NCI-H1694 (cell line): Measurements from ENCODE around the gene SFPQ.
"Not testable (repeated sequence)": the region's sequence is repeated elsewhere in the genome, so short reads cannot be mapped to it uniquely, and the experiment has no call there.

Experiments used
- DNase-seq: peaks from one replicate; lab custom pipeline; 2025; lab: John Stamatoyannopoulos, UW

Gene SFPQ

DNA sequence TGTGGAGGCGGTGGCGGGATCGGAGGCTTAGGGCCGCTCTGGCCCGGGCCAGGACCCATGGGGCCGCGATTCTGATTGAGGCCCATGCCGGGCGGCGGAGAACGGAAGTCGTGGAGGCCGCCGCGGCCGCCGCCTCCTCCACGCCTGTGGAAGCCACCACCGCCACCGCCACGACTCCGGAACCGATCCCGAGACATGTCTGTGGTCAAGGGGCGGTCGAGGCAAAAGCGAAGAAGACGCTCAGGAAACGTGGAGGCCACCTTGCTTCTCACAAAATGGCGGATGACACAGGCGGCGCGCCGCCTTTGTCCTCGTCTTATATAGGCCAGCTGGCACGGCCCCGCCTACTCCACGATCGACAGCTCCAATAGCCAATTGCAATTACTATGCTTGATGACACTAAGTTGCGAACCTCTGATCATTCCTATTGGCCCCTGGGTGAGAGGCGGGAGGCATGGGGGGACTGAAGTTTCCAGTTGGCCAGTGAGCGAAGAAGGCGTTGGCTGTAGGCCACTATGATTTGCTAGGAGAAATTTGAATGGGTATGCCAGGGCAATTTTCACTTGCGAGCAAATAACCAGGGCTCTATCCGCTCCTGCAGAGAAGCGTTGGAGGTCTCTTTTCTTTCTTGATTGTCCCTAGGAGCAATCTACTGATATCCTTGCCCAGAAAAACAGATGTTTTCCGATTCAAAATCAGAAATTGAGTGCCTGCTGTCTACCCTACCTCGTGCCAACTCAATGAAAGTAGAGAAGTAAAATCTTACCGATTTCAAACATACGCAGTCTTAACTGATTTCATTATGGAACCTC lies at the start of gene SFPQ:
Gene SFPQ, minus strand, starts transcription at position 293 of the 812 bp plus-strand sequence. Its CDS starts 96 bp downstream, at position 197.
- DNase-seq = peak; percentile 97

DNA sequence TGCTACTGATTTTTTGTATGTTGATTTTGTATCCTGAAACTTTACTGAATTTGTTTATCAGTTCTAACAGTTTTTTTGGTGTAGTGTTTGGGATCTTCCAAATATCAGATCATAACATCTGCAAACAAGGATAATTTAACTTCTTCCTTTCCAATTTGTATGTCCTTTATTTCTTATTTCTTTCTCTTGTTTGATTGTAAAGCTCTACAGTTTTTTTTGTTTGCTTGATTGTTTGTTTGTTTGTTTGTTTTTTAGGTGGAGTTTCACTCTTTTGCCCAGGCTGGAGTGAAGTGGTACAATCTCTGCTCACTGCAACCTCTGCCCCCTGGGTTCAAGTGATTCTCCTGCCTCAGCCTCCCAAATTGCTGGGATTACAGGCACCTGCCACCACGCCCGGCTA lies 43.8 kb upstream of the SFPQ start:
- not testable (repeated sequence) for DNase-seq

GRCh38 chr1:35231287-35231686 lies 38.3 kb upstream of the SFPQ start:
- DNase-seq = no peak

GRCh38 chr1:35229587-35230360 lies 36.8 kb upstream of the SFPQ start:
- DNase-seq = no peak

- no peak for DNase-seq
Measured at GRCh38 chr1:35226546-35226945, 33.6 kb upstream of the SFPQ start.

DNA sequence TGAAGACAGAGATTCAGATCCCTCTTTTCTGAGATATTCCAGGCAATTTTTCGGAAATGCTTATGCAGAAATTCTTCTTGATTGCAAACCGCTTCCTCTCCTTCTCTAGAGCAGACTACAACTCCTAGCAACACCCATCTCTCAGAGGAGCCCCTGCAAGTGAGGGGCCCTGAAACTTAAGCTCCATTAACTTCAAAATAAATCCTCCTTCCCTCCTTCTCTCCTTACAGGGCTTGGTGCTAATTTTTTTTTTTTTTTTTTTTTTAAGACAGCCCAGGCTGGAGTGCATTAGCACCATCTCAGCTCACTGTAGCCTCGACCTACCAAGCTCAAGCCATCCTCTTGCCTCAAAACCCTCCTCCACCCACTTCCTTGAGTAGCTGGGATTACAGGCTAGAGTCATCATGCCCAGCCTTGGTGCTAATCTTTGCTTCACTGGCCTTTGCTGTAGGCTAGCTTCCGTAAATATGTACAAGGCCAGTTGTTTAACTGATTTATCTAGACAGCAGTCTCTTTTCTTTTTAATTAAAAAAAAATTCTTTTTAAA lies 30.2 kb upstream of the SFPQ start:
- no peak for DNase-seq

DNA sequence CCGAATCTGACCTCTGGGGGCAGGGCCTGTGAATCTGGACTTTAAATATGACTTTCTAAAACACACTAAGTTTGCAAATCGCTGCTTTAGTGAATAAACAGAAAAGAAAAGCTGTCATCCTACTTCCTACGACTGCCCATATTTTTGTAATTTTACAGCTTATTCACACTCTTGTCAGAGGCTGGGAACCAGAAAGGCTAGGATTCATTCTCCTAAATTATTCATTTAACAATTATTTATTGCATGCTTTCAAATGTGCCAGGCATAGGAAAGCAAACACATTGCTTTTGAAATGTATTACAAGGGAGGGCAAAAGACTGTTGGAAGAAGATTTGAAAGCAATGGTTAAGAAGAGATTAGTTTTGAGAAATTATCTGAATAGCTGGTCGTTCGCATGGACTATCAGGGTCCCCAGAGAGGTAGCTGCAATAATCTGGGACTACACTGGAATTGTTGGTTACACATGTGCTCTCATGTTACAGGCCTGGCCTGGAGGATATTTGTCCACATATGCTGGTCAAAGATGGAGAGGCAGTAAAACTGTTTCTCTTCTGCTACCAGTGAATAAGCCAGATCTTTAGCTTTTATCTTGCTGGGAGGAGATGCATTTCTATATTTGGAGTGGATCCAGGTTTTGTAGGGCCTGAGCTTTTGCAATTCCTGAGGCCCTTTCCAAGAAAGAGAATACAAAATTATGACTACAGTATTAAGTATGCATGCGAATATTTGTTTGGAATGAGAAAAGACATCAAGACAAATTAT lies 29.6 kb upstream of the SFPQ start:
- no peak for DNase-seq

DNA sequence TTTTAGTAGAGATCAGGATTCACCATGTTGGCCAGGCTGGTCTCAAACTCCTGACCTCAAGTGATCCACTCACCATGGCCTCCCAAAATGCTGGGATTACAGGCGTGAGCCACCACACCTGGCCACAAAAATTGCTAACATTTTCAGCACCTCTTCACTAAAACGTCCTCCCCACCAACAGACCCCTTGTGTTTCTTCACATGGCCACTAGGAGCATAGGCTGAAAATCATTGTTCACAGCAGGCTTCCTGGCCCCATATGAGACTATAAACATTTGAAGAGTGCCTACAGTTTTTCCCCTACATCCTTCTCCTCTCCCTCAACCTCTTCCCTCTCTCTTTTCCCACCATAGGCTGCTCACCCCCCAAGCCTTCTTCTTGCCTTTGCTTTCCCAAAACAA lies 28.0 kb upstream of the SFPQ start:
- no peak for DNase-seq

DNA sequence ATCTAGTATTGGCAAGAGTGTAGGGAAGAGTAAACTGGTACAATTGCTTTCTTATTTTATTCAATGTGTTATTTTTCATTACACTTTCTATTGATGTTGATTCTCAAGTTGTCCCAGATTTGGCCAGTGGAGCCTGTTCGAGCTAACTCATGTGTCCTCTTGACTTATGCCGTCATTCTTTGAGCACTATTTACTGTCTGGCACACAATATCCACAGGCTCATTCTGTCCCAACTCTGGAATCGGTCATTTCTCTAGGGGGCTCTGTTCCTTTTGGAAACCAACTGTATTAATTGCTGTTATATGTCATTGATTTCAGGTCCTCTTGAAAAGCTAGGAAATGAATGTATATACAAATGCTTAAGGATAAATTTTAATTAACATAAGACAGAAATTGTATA lies 22.4 kb upstream of the SFPQ start:
- no peak for DNase-seq

DNA sequence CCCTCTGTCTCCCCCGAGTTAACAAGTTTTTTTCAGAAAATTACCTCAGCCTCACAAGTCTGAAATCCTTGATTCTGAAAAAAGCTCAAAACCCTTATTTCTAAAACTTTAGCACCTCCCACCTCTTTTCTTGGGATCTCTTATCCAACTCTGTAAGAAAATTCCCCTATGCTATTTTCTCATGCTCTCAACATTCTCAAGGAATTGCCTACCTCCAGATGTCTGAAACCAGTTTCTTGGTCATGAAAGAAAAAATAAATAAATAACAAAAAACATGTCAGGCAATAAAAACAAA lies 18.1 kb upstream of the SFPQ start:
- DNase-seq = no peak

DNA sequence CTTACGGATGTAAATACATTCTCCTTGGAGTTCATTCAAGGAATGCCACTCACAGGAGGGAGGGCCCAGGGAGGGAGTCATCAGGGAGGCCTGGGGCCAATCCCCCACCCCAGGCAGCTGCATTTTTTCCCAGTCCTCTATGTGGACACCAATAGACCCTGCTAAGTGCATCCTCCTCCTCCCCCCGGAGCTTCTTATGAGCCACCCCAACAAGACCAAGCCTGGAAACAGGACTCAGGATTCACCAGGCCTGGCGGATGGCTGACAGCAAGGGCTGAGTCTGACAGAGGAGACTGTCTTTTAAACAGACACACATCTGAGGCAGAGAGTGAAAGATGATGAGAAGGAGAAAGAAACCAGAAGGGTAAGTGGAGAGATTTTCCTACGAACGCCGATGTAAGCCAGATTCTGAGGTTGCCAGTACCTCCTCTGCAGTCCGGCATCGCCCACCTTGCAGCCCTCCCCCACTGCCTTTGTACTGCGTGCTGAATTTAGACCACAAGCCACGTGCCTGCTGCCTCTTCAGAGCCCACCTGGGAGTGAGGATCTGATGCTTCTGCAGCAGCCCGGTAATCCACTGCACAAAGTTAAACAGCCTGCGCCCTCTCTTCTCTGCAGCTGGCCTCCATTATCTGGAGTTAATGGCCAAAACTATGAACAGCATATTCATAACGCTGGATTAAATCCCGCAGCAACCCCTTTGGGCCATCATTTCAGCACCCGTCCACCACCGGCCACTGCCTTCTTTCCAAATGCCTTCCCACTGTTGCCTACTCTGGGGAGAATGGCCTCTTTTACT lies 17.6 kb upstream of the SFPQ start:
- DNase-seq = no peak

DNA sequence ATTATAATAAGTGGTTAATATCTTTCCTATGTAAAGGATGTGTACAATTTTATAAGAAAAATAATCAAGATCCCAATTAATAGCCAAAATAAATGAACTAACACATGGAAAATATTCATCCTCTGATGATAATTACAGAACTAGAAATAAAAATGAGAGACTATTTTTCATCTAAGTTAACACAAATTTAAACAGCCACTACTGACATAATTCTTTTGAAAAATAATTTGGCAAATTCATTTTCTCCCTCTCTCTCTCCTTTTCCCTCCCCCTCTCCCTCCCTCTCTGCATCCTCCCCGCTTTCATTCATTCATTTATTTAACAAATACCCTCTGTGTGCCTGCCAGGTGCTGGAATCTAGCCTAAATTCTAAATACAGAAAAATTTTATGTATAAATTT lies 10.3 kb upstream of the SFPQ start:
- no peak for DNase-seq

DNA sequence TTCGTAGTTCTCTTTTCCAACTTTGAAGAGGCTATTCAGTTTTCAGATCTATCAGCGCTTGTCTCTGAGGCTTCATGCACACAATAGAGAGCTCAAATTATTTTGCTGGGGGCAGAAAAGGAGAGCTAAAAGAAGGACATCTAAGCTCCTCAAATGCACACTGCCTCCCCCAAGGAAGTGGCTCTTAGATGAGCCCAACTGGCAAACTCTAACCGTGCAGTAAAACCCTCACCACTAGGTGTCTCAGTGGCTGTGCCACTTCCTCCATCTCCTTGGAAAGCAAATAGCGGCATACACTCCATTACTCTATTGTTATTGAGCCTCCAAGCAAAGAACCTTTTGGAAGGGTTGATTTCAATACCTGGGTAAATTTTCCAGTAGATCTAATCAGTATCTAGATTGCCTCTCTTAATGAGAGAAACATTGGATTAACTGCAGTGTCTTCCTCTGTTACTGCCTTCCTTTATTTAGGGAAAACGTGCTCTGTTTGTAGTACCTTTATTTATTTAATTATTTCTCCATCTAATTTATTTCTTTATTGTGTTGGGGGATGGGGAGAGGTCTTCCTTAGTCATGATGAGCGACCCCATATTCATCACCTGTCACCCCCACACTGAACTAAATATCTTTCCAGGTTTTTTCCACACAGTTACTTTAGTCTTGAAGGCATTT lies 9.2 kb upstream of the SFPQ start:
- DNase-seq = peak; percentile 84

- DNase-seq = no peak
Measured at GRCh38 chr1:35201631-35202030, 8.7 kb upstream of the SFPQ start.

DNA sequence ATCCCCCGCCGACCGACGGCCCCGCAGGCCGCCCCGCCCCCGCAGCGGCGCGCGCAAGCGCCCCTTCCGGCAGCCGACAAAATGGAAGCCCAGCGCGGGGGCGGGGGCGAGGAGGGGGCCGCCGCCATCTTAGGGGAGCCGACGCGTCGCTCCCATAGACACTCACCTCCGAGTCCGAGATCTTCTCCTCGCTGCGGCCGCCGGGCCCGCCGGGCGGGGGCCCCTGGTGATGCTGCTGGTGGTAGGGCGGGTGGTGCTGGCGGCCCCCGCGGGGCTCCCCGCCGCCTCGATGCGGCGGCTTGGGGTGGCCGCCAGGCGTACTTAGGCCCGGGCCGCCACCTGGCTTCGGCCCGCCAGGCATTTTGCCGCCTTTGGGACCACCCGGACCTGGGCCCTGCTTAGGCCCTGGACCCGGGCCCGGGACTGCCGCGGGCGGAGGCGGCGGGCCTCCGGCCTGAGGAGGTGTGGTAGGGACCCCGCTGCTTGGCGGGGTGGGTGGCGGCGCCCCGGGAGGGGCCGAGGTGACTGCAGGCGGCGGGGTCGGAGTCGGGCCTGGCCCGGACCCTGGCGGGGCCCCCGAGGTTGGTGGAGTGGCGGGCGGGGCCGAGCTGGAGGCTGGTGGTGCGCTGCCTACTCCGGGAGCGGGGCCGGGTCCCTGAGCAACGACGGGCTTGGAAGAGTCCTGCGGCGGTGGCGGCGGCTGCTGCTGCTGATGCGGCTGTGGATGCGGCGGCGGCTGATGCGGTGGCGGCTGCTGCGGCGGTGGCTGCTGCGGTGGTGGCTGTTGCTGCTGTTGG lies 691 bp downstream of the SFPQ start:
- peak; percentile 28 for DNase-seq

GRCh38 chr1:35191429-35192055 lies 1.4 kb downstream of the SFPQ start:
- DNase-seq = no peak

- no peak for DNase-seq
Measured at GRCh38 chr1:35190784-35191183, 2.2 kb downstream of the SFPQ start.

DNA sequence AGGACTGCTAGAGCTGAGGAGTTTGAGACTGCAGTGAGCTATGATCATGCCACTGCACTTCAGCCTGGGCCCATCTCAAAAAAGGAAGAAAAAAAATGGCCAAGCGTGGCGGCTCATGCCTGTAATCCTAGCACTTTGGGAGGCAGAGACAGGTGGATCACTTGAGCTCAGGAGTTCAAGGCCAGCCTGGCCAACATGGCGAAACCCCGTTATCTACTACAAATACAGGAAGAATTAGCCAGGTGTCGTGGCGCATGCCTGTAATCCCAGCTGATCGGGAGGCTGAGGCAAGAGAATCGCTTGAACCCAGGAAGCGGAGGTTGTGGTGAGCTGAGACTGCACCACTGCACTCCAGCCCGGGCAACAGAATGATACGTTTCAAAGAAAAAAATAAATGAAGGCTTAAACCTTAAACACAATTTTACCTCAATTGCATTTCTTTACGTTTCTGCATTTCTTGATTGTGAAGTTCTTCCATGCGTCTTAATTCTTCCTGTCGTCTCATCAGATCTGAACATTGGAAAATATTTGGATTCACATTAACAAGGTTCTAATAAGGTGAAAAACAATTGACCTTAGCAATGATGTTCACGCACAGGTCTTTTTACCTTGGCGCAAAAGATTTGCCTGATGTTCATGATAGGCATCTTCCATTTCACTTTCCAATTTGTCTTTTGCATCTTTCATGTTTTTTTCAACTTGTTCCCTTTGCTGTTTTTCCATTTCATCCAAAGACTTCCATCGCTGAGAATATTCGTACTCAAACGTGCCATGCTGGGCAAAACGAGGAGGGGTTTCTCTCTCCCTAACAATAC lies 4.2 kb downstream of the SFPQ start:
- DNase-seq = no peak

DNA sequence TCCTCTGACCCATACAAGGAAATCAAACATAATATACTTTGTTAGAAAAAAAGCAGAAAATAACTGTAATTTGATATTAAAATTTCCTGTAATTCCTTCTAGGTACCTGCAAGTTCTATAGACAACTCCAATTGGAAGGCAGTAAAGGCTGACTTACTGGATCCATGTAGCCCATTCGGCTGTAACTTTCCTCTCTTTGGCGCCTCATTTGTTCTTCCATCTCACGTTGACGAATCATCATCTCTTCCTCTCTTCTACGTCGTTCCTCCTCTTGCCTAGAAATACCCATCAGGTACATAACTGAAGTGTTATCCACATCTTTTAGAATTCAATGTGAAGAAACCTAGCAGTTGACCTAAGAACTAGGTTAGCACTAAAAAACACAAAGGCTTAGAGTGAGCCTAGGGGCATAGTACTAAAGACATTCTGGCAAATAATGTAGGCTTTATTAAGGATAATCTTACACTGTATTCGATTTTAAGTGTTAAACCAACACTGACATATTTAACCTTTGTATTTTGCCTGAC lies 5.1 kb downstream of the SFPQ start:
- DNase-seq = no peak
